Left hindlimb (tissue), 1 donor: ENCODE data around the gene TNRC6B.

Source experiments
- DNase-seq: peaks from one replicate; pipeline ENCODE4 v3.0.0-alpha.2; 2018

The TNRC6B gene

GRCh38 chr22:40241200-40241763, 63.6 kb downstream of the TNRC6B start:
- DNase-seq: no peak

- no peak for DNase-seq
Measured at GRCh38 chr22:40243891-40244290, 66.2 kb downstream of the TNRC6B start.

GRCh38 chr22:40244586-40244985, 66.9 kb downstream of the TNRC6B start:
- no peak for DNase-seq

- no peak for DNase-seq
Measured at GRCh38 chr22:40247976-40248375, 70.3 kb downstream of the TNRC6B start.

GRCh38 chr22:40249286-40249685, 71.6 kb downstream of the TNRC6B start:
- DNase-seq: no peak

GRCh38 chr22:40250608-40251007, 72.9 kb downstream of the TNRC6B start:
- no peak for DNase-seq

- DNase-seq: no peak
Measured at GRCh38 chr22:40251106-40251505, 73.4 kb downstream of the TNRC6B start.

GRCh38 chr22:40252146-40252545, 74.4 kb downstream of the TNRC6B start:
- no peak for DNase-seq

GRCh38 chr22:40256516-40256915, 78.8 kb downstream of the TNRC6B start:
- DNase-seq: no peak

GRCh38 chr22:40258017-40258416, 80.3 kb downstream of the TNRC6B start:
- no peak for DNase-seq

GRCh38 chr22:40258501-40258915, 80.8 kb downstream of the TNRC6B start:
- DNase-seq: no peak

GRCh38 chr22:40261783-40262182, 84.1 kb downstream of the TNRC6B start:
- DNase-seq: no peak

GRCh38 chr22:40263191-40263590, 85.5 kb downstream of the TNRC6B start:
- DNase-seq: no peak

- DNase-seq: no peak
Measured at GRCh38 chr22:40265783-40266182, 88.1 kb downstream of the TNRC6B start.

- DNase-seq: no peak
Measured at GRCh38 chr22:40270031-40270430, 92.3 kb downstream of the TNRC6B start.

GRCh38 chr22:40270748-40271373, 93.1 kb downstream of the TNRC6B start:
- no peak for DNase-seq

GRCh38 chr22:40271440-40271839, 93.7 kb downstream of the TNRC6B start:
- DNase-seq: no peak

GRCh38 chr22:40273319-40273718, 95.6 kb downstream of the TNRC6B start:
- DNase-seq: no peak

- DNase-seq: no peak
Measured at GRCh38 chr22:40276996-40277823, 99.5 kb downstream of the TNRC6B start.

GRCh38 chr22:40279017-40279416, 101.3 kb downstream of the TNRC6B start:
- DNase-seq: no peak

GRCh38 chr22:40281717-40282116, 104.0 kb downstream of the TNRC6B start:
- DNase-seq: no peak

- no peak for DNase-seq
Measured at GRCh38 chr22:40285513-40285912, 107.8 kb downstream of the TNRC6B start.

- DNase-seq: no peak
Measured at GRCh38 chr22:40289991-40290459, 112.3 kb downstream of the TNRC6B start.

GRCh38 chr22:40290516-40290915, 112.8 kb downstream of the TNRC6B start:
- no peak for DNase-seq
